Neural progenitor cell (in vitro differentiated cells): ENCODE measurements around the gene CTNNBL1.

Experiments
- EZH2phosphoT487 ChIP-seq: fragments of 200-600 bp; sonication (generic); IDR thresholded peaks from 2 replicates; pipeline ENCODE4 v1.6.1; 2017; ENCODE audit warnings: antibody characterized with exemption
- TF ChIP-seq, protein P1 (sequence below): fragments of 200-600 bp; sonication (generic); IDR thresholded peaks from 2 replicates; pipeline ENCODE4 v1.5.1; 2017; ENCODE audit warnings: antibody characterized with exemption, mild to moderate bottlenecking

DNA sequence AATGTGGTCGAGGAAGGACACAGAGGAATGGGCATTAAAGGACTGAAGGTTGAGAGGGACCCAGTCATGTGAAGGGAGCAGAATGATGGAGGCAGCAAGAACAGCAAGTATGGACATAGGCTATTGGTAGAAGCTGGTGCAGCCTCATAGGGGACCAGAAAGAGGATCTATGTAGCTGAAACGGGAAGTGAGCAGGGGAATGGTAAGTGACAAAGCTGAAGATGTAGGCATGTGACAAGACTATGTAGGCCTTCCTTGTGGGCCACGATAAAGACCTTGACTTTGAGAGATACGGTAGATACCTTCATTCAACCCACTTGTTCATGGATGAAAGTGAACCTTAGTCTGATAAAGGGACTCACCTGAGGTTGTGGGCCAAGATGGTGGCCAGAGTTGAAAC lies 3.5 kb downstream of the CTNNBL1 start:
- TF ChIP-seq, protein P1, sequence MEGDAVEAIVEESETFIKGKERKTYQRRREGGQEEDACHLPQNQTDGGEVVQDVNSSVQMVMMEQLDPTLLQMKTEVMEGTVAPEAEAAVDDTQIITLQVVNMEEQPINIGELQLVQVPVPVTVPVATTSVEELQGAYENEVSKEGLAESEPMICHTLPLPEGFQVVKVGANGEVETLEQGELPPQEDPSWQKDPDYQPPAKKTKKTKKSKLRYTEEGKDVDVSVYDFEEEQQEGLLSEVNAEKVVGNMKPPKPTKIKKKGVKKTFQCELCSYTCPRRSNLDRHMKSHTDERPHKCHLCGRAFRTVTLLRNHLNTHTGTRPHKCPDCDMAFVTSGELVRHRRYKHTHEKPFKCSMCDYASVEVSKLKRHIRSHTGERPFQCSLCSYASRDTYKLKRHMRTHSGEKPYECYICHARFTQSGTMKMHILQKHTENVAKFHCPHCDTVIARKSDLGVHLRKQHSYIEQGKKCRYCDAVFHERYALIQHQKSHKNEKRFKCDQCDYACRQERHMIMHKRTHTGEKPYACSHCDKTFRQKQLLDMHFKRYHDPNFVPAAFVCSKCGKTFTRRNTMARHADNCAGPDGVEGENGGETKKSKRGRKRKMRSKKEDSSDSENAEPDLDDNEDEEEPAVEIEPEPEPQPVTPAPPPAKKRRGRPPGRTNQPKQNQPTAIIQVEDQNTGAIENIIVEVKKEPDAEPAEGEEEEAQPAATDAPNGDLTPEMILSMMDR = no peak
- TF ChIP-seq EZH2phosphoT487 = no peak
